Small intestine (tissue), 7 donors: ENCODE measurements around the gene HTR2C. TPM values are rescaled to one million over a fixed set of nuclear protein-coding genes. Genes with fewer than 3 reads are reported as not detected.

Source experiments
- DNase-seq, 2 donors: peaks; one replicate each; pipeline versions ENCODE4 v3.0.0 to v3.0.0-alpha.2; 2013
- FAIRE-seq: peaks from 2 replicates; lab custom pipeline; 2012; peaks lifted over from hg19 to GRCh38; lab: Jason Lieb, UNC
- H3K27ac ChIP-seq, 3 donors: one replicate each; pipeline ENCODE4 v1.5.1; 2013; ENCODE audit warnings: low read length in 2 of 3, mild to moderate bottlenecking in 2 of 3, control low read depth in 1 of 3, inconsistent platforms in 1 of 3, low read depth in 1 of 3, moderate library complexity in 1 of 3
- H3K27me3 ChIP-seq, 3 donors: one replicate each; pipeline ENCODE4 v1.6.1; 2013; ENCODE audit warnings: low read length in 3 of 3, inconsistent platforms in 1 of 3; ENCODE audit not compliant: control insufficient read depth in 3 of 3, insufficient read depth in 3 of 3
- H3K36me3 ChIP-seq, 3 donors: one replicate each; pipeline ENCODE4 v1.6.1; 2013; ENCODE audit warnings: low read length in 3 of 3, inconsistent platforms in 1 of 3, low read depth in 1 of 3, mild to moderate bottlenecking in 1 of 3, moderate library complexity in 1 of 3; ENCODE audit not compliant: control insufficient read depth in 3 of 3, insufficient read depth in 2 of 3
- H3K4me1 ChIP-seq, 3 donors: one replicate each; pipeline ENCODE4 v1.6.1; 2013; ENCODE audit warnings: low read length in 2 of 3, inconsistent platforms in 1 of 3, low read depth in 1 of 3, mild to moderate bottlenecking in 1 of 3, moderate library complexity in 1 of 3; ENCODE audit not compliant: control insufficient read depth in 3 of 3, insufficient read depth in 2 of 3
- H3K4me3 ChIP-seq, 3 donors: one replicate each; pipeline ENCODE4 v1.5.1; 2013; ENCODE audit warnings: low read length in 3 of 3, control low read depth in 1 of 3, inconsistent platforms in 1 of 3, low read depth in 1 of 3, mild to moderate bottlenecking in 1 of 3, moderate library complexity in 1 of 3
- H3K9me3 ChIP-seq, 2 donors: one replicate each; pipeline ENCODE4 v1.6.1; 2013; ENCODE audit warnings: low read depth in 1 of 2, low read length in 1 of 2; ENCODE audit not compliant: control insufficient read depth in 2 of 2, insufficient read depth in 1 of 2
- WGBS, 3 donors: extraction: QIAGEN DNeasy Blood & Tissue Kit; methylation state at CpG; one replicate each; pipeline ENCODE4 v1.1.7; 2013; 5-methylcytosine and 5-hydroxymethylcytosine counted together
- polyA plus RNA-seq, 4 donors: library from polyadenylated mRNA; stranded (reverse) in 3 of 4; unstranded in 1 of 4; fragments of 200-250 nt in 3 of 4; fragments of 120-200 nt in 1 of 4; gene quantifications; one replicate each; pipeline versions ENCODE4 v1.2.1 to v1.2.3, GENCODE V29; 2013
- donor health status: healthy with polysubstance abuse.
- donor health status: control.
- donor health status: control.
- donor health status: Bipolar disorder and iron deficiency.
- donor health status: healthy.

Gene HTR2C
- polyA plus RNA-seq, 4 donors, result not detected

DNA sequence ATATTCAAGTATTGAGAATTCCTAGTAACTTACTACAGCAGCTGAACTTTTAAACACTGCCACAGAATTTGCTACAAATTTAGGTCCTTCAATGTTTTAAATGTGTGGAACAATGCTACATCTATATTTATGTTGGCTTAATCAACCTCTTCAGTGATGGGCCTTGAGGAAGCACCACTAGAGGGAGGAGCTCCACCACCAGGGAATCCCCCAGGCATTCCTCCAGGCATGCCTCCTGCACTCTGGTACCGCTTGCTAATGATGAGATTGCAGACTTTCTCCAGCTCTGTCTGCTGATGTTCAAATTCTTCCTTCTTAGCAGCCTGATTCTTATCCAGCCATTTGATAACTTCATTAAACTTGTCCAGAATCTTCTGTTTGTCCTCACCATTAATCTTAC, 190.8 kb downstream of the HTR2C start:
- no peaks in the 10 kb centered on the region for H3K36me3 ChIP-seq
- no peaks in the 10 kb centered on the region for H3K4me1 ChIP-seq
- H3K27me3 ChIP-seq, result no peaks in the 10 kb centered on the region
- 45 to 79% (median 46%) methylated on average over 1 of the region's 1 CpG for whole genome bisulfite sequencing, 3 donors
- H3K4me3 ChIP-seq, result no peak overlapping the region
- H3K9me3 ChIP-seq, result no peaks in the 10 kb centered on the region
- FAIRE-seq, result no peak
- H3K27ac ChIP-seq, result no peak overlapping the region
- DNase-seq, result no peak

- Histone ChIP-seq H3K36me3 (no peaks in the 10 kb centered on the region), H3K27ac (no peak overlapping the region), H3K4me3 (no peak overlapping the region), H3K27me3 (no peaks in the 10 kb centered on the region), H3K9me3 (peaks cover 0 to 2% of the 10 kb centered on the region in 2 donors), H3K4me1 (no peaks in the 10 kb centered on the region)
- DNase-seq (no peak), FAIRE-seq (peak; percentile 10)
- 30 to 49% (median 33%) methylated on average over 1 of the region's 1 CpG for WGBS, 3 donors
These were observed 199.0 kb downstream of the HTR2C start for GRCh38 chrX:114782925-114783324.

- no peak for DNase-seq
- no peak for FAIRE-seq
- Histone ChIP-seq H3K9me3 (peaks cover 0 to 2% of the 10 kb centered on the region in 2 donors), H3K27ac (no peak overlapping the region), H3K27me3 (no peaks in the 10 kb centered on the region), H3K36me3 (no peaks in the 10 kb centered on the region), H3K4me1 (no peaks in the 10 kb centered on the region), H3K4me3 (no peak overlapping the region)
- 77 to 93% (median 88%) methylated on average over 3 of the region's 3 CpGs for WGBS, 3 donors
These were observed 203.2 kb downstream of the HTR2C start for GRCh38 chrX:114787061-114787460.

DNA sequence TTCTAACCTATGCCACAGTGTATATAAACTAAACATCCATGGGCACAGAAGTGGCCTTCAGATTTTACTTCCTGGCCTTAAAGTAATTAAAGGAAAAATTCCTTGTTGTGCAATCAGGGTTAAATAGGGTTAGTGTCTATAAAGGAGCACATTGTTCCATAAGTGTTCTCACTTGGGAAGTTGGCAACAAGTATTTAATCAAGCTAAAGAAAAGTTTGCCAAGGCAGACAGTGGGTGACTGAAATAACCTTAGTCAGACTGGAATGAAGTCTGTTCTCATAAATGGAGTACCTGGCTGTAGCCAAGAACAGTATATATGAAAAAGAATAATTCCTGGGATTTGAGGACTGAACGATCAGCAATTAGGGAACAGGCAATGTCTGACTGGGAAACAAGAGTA, 213.6 kb downstream of the HTR2C start:
- Histone ChIP-seq H3K4me3 (no peak overlapping the region), H3K27ac (no peak overlapping the region), H3K27me3 (no peaks in the 10 kb centered on the region), H3K9me3 (no peaks in the 10 kb centered on the region), H3K4me1 (no peaks in the 10 kb centered on the region), H3K36me3 (no peaks in the 10 kb centered on the region)
- no peak for DNase-seq
- WGBS, 3 donors, result 62 to 67% (median 63%) methylated on average over 1 of the region's 1 CpG
- no peak for FAIRE-seq

- Histone ChIP-seq H3K27ac (no peak overlapping the region), H3K36me3 (no peaks in the 10 kb centered on the region), H3K4me3 (no peak overlapping the region), H3K4me1 (no peaks in the 10 kb centered on the region), H3K27me3 (no peaks in the 10 kb centered on the region), H3K9me3 (no peaks in the 10 kb centered on the region)
- DNase-seq (no peak), FAIRE-seq (no peak)
- 52 to 85% (median 63%) methylated on average over 2 of the region's 2 CpGs for WGBS, 3 donors
These were observed 215.0 kb downstream of the HTR2C start for GRCh38 chrX:114798907-114799306.

DNA sequence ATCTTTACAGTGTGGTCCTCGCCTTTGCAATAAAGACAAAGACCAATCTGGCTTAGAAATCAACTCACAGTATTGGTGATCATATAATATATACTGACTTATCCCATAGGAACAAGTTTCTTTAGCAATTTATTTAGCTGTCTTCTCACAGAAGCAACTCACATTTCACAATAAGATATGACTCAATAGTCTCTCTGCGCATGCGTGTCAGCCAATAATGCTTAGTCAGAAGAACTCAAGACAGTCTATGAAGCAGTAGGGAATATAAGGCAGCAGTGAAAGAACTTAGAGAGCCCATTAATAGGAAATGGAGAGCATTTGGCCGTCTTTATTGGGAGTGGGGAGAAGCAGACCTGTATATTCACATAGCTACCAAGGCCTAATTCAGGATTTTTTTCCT, 216.8 kb downstream of the HTR2C start:
- Histone ChIP-seq H3K9me3 (no peaks in the 10 kb centered on the region), H3K36me3 (no peaks in the 10 kb centered on the region), H3K4me1 (no peaks in the 10 kb centered on the region), H3K27me3 (no peaks in the 10 kb centered on the region), H3K27ac (no peak overlapping the region), H3K4me3 (no peak overlapping the region)
- DNase-seq, result no peak
- WGBS, 3 donors, result 80 to 87% (median 83%) methylated on average over 4 of the region's 4 CpGs
- FAIRE-seq, result no peak

- Histone ChIP-seq H3K27ac (no peak overlapping the region), H3K4me3 (no peak overlapping the region), H3K9me3 (no peaks in the 10 kb centered on the region), H3K27me3 (no peaks in the 10 kb centered on the region), H3K4me1 (no peaks in the 10 kb centered on the region), H3K36me3 (no peaks in the 10 kb centered on the region)
- DNase-seq (no peak), FAIRE-seq (no peak)
- WGBS, 3 donors, result 26 to 52% (median 32%) methylated on average over 2 of the region's 2 CpGs
These were observed 235.6 kb downstream of the HTR2C start for GRCh38 chrX:114819509-114819908.

GRCh38 chrX:114841051-114841450, 257.2 kb downstream of the HTR2C start:
- FAIRE-seq, result no peak
- Histone ChIP-seq H3K4me1 (no peaks in the 10 kb centered on the region), H3K27ac (no peak overlapping the region), H3K27me3 (no peaks in the 10 kb centered on the region), H3K9me3 (no peaks in the 10 kb centered on the region), H3K4me3 (no peak overlapping the region), H3K36me3 (no peaks in the 10 kb centered on the region)
- DNase-seq, result no peak
- 68 to 89% (median 87%) methylated on average over 1 of the region's 1 CpG for WGBS, 3 donors

DNA sequence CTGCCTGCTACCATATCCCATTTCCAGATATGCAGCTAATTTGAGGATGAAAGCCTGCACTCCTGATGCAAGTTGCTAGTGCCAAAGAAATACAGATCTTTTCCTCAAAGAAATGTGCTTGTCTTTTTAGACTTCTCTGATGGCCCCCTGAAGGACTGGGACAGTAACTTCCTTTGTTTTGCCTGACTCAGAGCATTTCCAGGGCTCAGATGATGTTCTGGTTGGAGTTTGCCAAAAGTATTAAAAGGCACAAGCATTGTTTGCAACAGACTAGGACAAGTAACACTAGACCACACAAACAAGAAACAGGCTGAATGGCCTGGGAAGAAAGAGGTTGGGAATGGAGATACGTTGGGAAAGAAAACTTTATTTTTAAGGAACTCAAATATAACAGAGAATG, 258.3 kb downstream of the HTR2C start:
- WGBS, 3 donors, result 9 to 43% (median 33%) methylated on average over 1 of the region's 1 CpG
- no peaks in the 10 kb centered on the region for H3K27me3 ChIP-seq
- no peaks in the 10 kb centered on the region for H3K4me1 ChIP-seq
- no peak overlapping the region for H3K27ac ChIP-seq
- no peaks in the 10 kb centered on the region for H3K9me3 ChIP-seq
- no peak overlapping the region for H3K4me3 ChIP-seq
- H3K36me3 ChIP-seq, result no peaks in the 10 kb centered on the region
- FAIRE-seq (no peak), DNase-seq (no peak)
